Measurements from ENCODE around the gene FAM222A. TPM values are rescaled to one million over a fixed set of nuclear protein-coding genes. Genes with fewer than 3 reads are reported as not detected.
A peak's percentile ranks its signal among the peaks of the same experiment; 100 is the strongest.

The FAM222A gene
- 227 TPM for polyA plus RNA-seq (2012; ENCODE audit: insufficient read depth, insufficient read length, low read depth)

DNA sequence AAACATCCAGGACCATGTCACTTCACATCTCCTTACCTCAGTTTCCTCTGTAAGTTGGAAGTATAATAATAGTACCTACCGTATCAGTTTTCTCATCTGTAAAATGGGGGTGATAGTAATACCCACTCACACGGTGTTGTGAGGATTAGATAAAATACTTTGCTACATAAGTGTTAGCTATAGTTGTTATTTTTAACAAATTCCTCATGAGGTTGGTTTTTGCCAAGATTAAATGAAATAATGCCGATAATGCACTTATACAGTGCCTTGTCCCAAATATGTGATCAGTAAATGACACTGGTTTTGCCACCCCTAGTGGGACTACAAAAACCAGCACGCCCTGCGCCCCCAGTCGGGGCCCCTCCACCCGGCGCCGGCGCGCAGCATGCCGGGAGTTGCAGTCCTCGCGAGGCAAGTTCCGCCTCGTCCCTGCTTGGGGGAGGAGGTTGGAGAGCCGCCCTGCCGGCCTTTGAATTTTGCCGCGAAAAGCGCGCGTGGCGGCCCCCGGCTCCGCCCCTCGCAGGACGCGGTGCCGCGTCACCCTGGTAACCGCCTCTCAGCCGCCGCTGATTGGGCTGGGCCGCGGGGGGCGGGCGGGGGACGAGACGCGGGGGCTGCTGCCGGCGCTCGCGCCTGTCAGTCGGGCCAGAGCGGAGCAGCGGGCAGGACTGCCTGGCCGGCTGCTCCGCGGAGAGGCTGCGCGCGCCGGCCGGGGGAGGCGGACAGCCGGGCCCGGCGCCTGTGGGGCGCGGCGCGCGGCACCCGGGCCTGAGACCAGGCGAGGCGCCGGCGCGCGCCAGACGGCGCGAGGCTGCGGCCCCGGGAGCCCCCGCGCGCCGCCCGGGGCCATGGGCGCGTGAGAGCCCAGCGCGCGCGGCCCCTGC is at the start of gene FAM222A:
Gene FAM222A (plus strand): TSS at position 639 of the 884 bp plus-strand sequence. CDS start 30,322 bp downstream, outside the sequence.
- Histone ChIP-seq H3K4me1 (peaks cover 11% of the 10 kb centered on the region), H3K36me3 (peaks cover 36% of the 10 kb centered on the region), H3K27me3 (no peaks in the 10 kb centered on the region), H3K4me3 (ENCODE audit: low read depth, low read length) (peak within 1 kb of the TSS; percentile 99), H3K9me3 (no peaks in the 10 kb centered on the region)
- TF ChIP-seq CTCF (IDR thresholded peaks at IDR 0.05; ENCODE audit: low read depth, low read length): peak; percentile 12; the same call in 1 of the 2 replicates
- peak; percentile 98 for DNase-seq

DNA sequence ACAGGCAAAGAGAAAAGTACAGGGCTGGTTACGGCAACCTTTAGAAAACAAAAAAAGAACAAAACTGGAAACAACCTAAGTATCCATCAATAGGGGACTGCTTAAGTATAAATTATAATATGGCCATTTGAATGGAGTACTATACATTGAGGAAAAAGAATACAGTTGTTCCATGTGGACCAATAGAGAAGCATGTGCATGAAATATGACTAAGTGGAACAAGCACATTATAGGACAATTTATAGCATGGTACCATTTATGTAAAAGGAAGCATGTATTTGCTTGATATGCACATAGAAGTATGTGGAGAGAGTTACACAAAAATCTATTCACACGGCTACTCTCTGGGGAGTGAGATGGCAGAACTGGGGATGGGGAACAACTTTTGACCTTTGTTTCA is 49.2 kb upstream of the FAM222A start:
- Histone ChIP-seq H3K9me3 (no peaks in the 10 kb centered on the region), H3K36me3 (no peaks in the 10 kb centered on the region), H3K4me1 (no peaks in the 10 kb centered on the region), H3K4me3 (ENCODE audit: low read depth, low read length) (no peak overlapping the region), H3K27me3 (no peaks in the 10 kb centered on the region)
- no peak for DNase-seq
- no peak for TF ChIP-seq CTCF (IDR thresholded peaks at IDR 0.05; ENCODE audit: low read depth, low read length)

- Histone ChIP-seq H3K27me3 (no peaks in the 10 kb centered on the region), H3K9me3 (no peaks in the 10 kb centered on the region), H3K4me3 (ENCODE audit: low read depth, low read length) (no peak overlapping the region), H3K4me1 (peaks cover 2% of the 10 kb centered on the region; the same call in 1 of the 2 replicates), H3K36me3 (no peaks in the 10 kb centered on the region)
- no peak for TF ChIP-seq CTCF (IDR thresholded peaks at IDR 0.05; ENCODE audit: low read depth, low read length)
- no peak for DNase-seq
These were observed 47.6 kb upstream of the FAM222A start for GRCh38 chr12:109666068-109666467.

GRCh38 chr12:109670731-109671130 is 42.9 kb upstream of the FAM222A start:
- no peak for TF ChIP-seq CTCF (IDR thresholded peaks at IDR 0.05; ENCODE audit: low read depth, low read length)
- no peaks in the 10 kb centered on the region for H3K27me3 ChIP-seq
- peak; percentile 42 for DNase-seq
- H3K36me3 ChIP-seq: no peaks in the 10 kb centered on the region
- no peak overlapping the region for H3K4me3 ChIP-seq (ENCODE audit: low read depth, low read length)
- H3K9me3 ChIP-seq: no peaks in the 10 kb centered on the region
- peaks cover 15% of the 10 kb centered on the region for H3K4me1 ChIP-seq

- no peak for TF ChIP-seq CTCF (IDR thresholded peaks at IDR 0.05; ENCODE audit: low read depth, low read length)
- Histone ChIP-seq H3K27me3 (no peaks in the 10 kb centered on the region), H3K36me3 (no peaks in the 10 kb centered on the region), H3K4me1 (peaks cover 15% of the 10 kb centered on the region), H3K9me3 (no peaks in the 10 kb centered on the region), H3K4me3 (ENCODE audit: low read depth, low read length) (no peak overlapping the region)
- DNase-seq: no peak
These were observed 42.1 kb upstream of the FAM222A start for GRCh38 chr12:109671502-109671901.

GRCh38 chr12:109673379-109673778 is 40.2 kb upstream of the FAM222A start:
- Histone ChIP-seq H3K4me1 (peaks cover 22% of the 10 kb centered on the region), H3K9me3 (no peaks in the 10 kb centered on the region), H3K36me3 (no peaks in the 10 kb centered on the region), H3K4me3 (ENCODE audit: low read depth, low read length) (no peak overlapping the region), H3K27me3 (no peaks in the 10 kb centered on the region)
- TF ChIP-seq CTCF (IDR thresholded peaks at IDR 0.05; ENCODE audit: low read depth, low read length): no peak
- no peak for DNase-seq
